GM21423 (cell line): ENCODE data around the gene LEPROT.
A peak's percentile ranks its signal among the peaks of the same experiment; 100 is the strongest.

Experiments
- ATAC-seq: cut with Tn5 transposase; IDR thresholded peaks from one replicate; pipeline ENCODE4 v1.9.1; 2021; ENCODE audit warnings: mild to moderate bottlenecking, moderate library complexity; ENCODE audit not compliant: unreplicated experiment

LEPROT gene

DNA sequence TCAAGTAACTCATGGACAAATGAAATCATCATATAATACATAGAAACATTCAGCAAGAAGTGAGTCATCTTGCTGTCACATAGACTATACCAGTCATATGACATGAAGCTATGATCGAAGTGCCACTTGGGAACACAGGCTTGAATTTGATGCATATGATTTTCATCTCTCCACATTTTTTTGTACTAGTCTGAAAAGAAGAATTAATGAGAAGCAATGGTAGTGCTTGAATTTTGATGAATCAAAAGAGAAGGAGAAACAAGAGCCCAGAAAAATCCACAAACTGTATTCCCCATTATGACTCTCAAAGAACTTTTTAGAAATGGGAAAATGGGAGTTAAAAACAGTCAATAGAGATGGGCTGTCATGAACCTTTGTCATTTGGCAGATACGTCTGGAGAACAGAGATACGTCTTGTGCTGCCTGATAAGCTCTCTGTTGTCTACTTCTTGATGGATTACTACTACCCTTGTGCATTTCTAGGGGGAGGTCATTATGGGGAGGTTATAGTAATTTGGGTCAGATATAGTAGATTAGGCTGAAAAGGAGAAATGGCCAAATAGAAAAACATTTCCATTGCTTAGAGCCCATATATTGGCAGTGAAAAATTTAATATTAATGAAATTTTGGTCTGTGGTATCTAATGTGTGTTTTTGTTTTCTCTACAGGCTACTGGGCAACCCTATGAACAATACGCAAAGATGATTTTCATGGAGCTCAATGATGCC, 8.0 kb upstream of the LEPROT start:
- ATAC-seq = no peak

GRCh38 chr1:65412984-65413375, 7.5 kb upstream of the LEPROT start:
- no peak for ATAC-seq

DNA sequence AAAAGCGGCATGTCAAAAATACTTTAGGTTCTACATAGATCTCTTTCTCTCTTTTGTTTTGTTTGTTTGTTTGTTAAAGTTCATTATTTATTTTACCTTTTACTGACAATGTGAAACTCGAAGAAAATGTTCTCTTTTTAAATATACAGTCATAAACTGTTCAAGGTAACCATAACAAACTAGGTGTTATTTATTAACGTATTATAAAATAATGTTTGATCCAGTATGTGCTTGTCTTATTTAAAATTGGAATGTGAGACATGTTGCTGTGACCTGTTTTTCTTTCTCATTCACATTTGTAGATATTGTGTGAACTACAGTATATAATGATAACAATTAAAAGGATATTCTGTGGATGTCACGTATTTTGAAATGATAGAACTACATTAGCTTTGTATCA, 5.9 kb upstream of the LEPROT start:
- no peak for ATAC-seq

GRCh38 chr1:65416767-65417166, 3.7 kb upstream of the LEPROT start:
- ATAC-seq = no peak

DNA sequence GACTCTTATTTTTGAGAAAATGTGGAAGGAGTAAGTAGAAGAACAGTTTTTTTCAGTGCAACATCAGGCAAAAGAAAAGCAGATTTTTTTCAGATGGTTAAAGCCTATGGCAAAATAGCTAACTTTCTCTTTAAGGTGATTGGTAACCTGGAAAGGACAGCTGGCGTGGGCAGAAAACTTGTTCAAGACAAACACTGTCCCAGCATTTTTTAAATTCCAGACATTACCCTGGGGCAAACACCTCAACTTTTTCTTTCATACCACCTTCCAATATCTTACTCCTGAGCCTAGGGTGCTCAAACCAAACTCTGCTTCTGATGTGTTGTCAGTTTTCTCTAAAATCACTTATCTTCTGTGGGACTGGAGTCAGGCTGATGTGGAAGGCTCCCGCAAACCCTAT, 2.7 kb upstream of the LEPROT start:
- ATAC-seq = no peak

GRCh38 chr1:65418522-65419185, 1.8 kb upstream of the LEPROT start:
- no peak for ATAC-seq

- peak; percentile 92 for ATAC-seq
Measured at GRCh38 chr1:65419681-65420589, 533 bp upstream of the LEPROT start.

DNA sequence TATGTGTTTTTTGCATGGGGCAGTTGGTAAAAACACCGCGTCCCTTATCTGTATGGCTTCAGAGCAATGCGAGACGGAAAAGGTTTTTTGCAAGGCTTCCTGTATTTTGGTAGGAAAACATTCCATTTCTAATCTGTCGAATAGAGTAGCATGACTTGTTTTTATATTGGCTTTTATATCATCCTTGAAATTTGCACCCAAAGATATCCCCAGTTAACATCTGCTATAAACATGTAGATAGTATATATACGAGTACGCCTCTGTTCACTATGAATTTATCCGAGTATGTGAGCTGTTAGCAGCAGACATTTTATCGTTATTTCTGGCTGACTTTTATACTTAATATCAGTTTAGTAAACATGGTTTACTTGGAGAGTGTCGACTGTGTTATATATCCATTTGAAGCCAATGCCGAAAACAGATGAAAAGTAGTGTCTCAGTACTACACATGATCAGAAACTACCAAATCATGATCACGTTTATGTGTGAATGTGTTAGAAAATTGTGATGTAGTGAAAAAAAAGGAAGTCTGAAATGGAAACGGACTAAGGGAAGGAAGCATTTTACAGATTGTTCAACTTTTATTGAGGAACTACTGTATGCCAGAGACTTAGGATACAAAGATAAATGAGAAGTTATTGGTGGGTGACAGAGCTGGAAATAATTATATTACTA, 1.0 kb downstream of the LEPROT start:
- no peak for ATAC-seq

- no peak for ATAC-seq
Measured at GRCh38 chr1:65422241-65423203, 2.1 kb downstream of the LEPROT start.

GRCh38 chr1:65423884-65424572, 3.6 kb downstream of the LEPROT start:
- ATAC-seq = no peak

GRCh38 chr1:65424573-65424889, 4.1 kb downstream of the LEPROT start:
- ATAC-seq = no peak

DNA sequence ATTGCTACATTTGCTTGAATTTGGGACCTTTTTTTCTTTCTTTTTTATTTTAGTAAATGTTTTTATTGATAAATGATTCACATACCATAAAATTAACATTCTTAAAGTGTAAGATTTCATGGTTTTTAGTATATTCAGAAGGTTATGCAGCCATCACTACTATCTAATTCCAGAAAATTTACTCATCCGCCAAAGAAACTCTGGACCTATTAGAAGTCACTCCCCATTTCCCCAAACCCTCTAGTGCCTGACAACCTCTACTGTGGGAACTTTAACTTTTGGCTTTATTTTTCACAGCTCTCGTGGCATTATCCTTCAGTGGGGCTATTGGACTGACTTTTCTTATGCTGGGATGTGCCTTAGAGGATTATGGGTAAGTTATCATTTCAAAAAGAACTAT, 4.5 kb downstream of the LEPROT start:
- no peak for ATAC-seq

DNA sequence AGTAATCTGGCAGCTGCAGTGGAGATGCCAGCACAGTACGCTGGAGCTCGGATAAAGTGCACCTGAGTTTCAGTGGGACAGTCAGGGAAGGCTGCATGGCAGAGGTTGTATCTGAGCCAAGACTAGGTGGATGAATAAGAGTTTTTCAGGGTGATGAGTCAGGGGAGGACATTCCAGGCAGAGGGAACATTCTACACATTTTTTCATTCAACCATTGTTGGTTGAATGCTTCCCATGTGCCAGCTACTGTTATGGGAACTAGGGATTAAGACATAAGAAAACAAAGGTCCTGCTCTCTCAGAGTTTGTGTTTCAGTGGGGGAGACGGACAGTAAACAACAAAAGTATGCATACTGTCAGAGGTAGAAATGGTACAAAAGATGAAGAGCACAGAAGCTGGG, 5.2 kb downstream of the LEPROT start:
- ATAC-seq = no peak

DNA sequence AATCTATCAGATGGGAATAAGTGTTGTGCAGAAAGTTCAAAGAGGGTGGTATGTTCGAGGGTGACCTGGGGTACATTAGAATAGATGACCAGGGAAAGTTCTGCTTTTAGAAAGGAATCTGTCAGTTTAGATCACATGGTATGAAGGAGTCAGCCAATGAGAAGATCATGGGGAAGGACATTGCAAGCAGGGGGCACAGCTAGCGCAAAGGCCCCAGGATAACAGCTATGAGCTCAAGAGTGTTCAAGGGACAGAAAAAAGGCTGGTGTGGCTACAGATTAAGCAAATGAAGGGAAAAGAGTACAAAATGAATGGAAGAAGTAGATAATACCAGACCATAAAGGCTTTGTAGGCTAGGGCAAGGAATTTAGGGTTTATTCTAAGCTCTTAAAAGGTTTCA, 8.6 kb downstream of the LEPROT start:
- ATAC-seq = no peak

DNA sequence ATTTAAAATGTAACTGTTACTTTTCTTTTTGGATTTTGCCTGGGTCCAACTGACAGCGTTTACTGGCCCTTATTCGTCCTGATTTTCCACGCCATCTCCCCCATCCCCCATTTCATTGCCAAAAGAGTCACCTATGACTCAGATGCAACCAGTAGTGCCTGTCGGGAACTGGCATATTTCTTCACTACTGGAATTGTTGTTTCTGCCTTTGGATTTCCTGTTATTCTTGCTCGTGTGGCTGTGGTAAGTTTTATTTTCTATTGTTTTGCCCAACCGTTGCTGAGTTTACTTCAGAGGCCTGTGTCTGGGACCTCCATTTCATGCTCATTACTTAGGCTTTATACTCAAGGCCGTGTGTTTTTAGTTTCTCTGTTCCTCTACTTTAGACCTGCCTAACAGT, 9.3 kb downstream of the LEPROT start:
- ATAC-seq = no peak

DNA sequence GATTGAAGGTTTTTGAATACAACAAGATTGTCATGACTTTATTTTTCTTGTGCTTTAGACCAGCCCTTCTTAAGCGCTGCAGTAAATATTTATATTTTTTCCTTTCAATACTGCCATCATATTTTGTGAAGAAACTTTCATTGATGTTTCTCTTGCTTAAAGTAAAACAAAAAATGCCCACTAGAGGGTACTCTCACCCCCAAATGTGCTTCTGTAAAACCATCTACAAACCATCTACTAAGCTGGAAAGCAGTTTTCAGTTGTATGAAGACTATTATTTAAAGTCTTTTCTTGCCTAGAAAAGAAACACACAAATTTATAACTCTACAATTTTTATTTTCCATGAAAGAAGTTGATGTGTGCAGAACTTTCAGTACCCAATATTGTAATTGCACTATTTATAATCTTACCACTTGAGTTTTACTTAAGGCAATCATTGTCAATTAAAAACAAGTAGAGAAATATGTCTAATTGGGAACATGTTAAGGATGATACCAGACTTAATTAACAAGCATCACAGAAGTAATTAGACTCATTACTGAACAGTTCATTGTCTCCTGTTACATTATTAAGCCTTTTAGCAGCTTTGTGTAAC, 10.7 kb downstream of the LEPROT start:
- ATAC-seq = no peak

- ATAC-seq = no peak
Measured at GRCh38 chr1:65432918-65433317, 12.4 kb downstream of the LEPROT start.

DNA sequence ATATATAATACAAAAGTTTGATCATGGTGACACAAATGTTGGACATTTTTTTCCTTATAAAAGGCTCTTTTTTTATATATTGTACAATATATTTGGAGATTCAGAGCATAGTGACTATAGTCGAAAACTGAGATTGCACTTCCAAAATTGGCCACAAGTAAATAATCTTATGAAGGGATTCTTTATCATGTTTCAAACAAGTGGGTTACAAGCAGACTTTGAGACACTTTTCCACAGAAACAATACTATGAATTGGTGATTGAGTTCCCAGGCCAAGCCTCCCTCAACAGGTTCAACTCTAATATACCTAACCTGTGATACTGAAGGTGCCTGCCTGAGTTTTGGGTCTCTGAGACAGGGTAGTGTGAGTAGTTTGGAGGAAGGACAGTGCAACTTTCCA, 13.8 kb downstream of the LEPROT start:
- ATAC-seq = no peak

GRCh38 chr1:65434760-65435159, 14.3 kb downstream of the LEPROT start:
- ATAC-seq = no peak
